Prostate gland (tissue), 2 donors: Measurements from ENCODE around the gene ADPRHL1.

Source experiments
- POLR2AphosphoS5 ChIP-seq: sonication (generic); formaldehyde crosslinking; IDR thresholded peaks from one replicate; pipeline ENCODE4 v1.6.1; 2017; ENCODE audit warnings: antibody characterized with exemption
- TF ChIP-seq, protein P1 (sequence below), 4 experiments: fragments of 200-600 bp in 2 of 4; fragments of 450-650 bp in 2 of 4; sonication (generic) in 2 of 4; IDR thresholded peaks; 1 replicate in 3 of 4; 2 replicates in 1 of 4; pipeline ENCODE4 v1.5.1; 2016 to 2019; ENCODE audit warnings: antibody characterized with exemption in 4 of 4, mild to moderate bottlenecking in 2 of 4, moderate library complexity in 2 of 4

DNA sequence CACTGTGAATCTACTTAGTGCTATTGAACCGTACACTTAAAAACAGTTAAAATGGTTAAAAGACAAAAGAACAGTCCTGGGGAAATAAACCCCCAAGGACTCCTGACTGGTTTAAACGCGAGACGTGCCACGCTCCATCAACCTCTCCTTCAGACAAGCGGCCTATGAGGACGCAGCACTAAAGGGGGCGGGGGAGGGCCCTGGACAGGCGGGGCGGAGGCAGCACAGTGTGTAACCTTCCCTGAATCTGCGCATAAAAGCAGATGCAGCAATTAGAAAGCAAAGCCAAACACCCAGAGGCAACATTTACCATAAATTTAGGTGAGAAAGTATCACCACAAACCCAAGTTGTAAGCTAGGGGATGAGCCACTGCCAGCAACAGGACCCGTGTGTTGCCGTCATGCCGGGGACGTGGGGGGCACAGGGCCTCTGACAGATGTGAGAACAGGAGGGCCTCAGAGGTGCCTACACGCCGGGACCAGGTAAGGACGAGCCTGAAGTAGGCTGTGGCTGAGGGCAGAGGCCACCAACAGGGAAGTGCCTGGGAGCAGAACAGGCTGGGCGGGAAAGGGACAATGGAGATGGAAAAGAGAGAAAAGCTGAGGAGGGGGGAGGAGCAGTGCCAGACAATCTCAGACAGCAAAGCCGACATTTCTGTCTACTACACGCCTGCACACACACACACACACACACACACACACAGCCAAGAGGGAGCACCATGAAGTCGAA, 15.3 kb upstream of the ADPRHL1 start:
- TF ChIP-seq, protein P1, sequence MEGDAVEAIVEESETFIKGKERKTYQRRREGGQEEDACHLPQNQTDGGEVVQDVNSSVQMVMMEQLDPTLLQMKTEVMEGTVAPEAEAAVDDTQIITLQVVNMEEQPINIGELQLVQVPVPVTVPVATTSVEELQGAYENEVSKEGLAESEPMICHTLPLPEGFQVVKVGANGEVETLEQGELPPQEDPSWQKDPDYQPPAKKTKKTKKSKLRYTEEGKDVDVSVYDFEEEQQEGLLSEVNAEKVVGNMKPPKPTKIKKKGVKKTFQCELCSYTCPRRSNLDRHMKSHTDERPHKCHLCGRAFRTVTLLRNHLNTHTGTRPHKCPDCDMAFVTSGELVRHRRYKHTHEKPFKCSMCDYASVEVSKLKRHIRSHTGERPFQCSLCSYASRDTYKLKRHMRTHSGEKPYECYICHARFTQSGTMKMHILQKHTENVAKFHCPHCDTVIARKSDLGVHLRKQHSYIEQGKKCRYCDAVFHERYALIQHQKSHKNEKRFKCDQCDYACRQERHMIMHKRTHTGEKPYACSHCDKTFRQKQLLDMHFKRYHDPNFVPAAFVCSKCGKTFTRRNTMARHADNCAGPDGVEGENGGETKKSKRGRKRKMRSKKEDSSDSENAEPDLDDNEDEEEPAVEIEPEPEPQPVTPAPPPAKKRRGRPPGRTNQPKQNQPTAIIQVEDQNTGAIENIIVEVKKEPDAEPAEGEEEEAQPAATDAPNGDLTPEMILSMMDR (IDR thresholded peaks at IDR 0.05) = no peak
- TF ChIP-seq POLR2AphosphoS5 = no peak
